MCF 10A (cell line): ENCODE measurements around the gene PKP4. TPM values are rescaled to one million over a fixed set of nuclear protein-coding genes. Genes with fewer than 3 reads are reported as not detected.

ENCODE experiments used
- BruUV-seq: library from RNA; stranded (reverse); fragments of 400-500 nt; replicated peaks from 2 replicates; lab custom pipeline; 2021; lab: Mats Ljungman, UMichigan
- CTCF ChIA-PET: fragments of 300-600 bp; sonication (Branson Sonifier 250); formaldehyde crosslinking; extraction: SDS; loops from one replicate; lab custom pipeline; 2021; ENCODE audit warnings: antibody characterized with exemption, inconsistent platforms; lab: Yijun Ruan, JAX
- POLR2A ChIA-PET: fragments of 300-600, 350-650 bp; sonication (Branson Sonifier 250); formaldehyde crosslinking; extraction: SDS; loops from one replicate; lab custom pipeline; 2020; ENCODE audit warnings: antibody characterized with exemption, inconsistent platforms; lab: Yijun Ruan, JAX
- DNase-seq: peaks from one replicate; pipeline ENCODE4 v3.0.0-alpha.2; 2018; ENCODE audit not compliant: unreplicated experiment
- H3K27ac Mint-ChIP-seq: one replicate; pipeline ENCODE4 v1.8.0; 2022; ENCODE audit warnings: mild to moderate bottlenecking, low read depth, mixed read lengths; ENCODE audit not compliant: unreplicated experiment
- H3K27me3 Mint-ChIP-seq: one replicate; pipeline ENCODE4 v1.8.0; 2022; ENCODE audit warnings: mixed read lengths; ENCODE audit not compliant: insufficient read depth, unreplicated experiment
- H3K36me3 Mint-ChIP-seq: one replicate; pipeline ENCODE4 v1.8.0; 2022; ENCODE audit warnings: mild to moderate bottlenecking, moderate library complexity, mixed read lengths; ENCODE audit not compliant: insufficient read depth, unreplicated experiment
- H3K4me1 Mint-ChIP-seq: one replicate; pipeline ENCODE4 v1.8.0; 2022; ENCODE audit warnings: mixed read lengths; ENCODE audit not compliant: insufficient read depth, unreplicated experiment
- H3K4me3 Mint-ChIP-seq: one replicate; pipeline ENCODE4 v1.8.0; 2022; ENCODE audit warnings: mild to moderate bottlenecking, moderate library complexity, mixed read lengths; ENCODE audit not compliant: unreplicated experiment
- H3K9me3 Mint-ChIP-seq: one replicate; pipeline ENCODE4 v1.8.0; 2022; ENCODE audit warnings: mixed read lengths; ENCODE audit not compliant: unreplicated experiment
- intact Hi-C: fragments of 100-400 bp; cut with micrococcal nuclease; formaldehyde crosslinking; loops from 2 replicates; pipeline ENCODE4 v1.14.1; 2022
- total RNA-seq: library from RNA; stranded (reverse); gene quantifications from 2 replicates; pipeline ENCODE4 v1.2.3, GENCODE V29; 2022
- TF ChIP-seq, protein P1 (sequence below): fragments of 200-600 bp; IDR thresholded peaks from one replicate; pipeline ENCODE4 v1.8.0; 2022; ENCODE audit warnings: antibody characterized with exemption, mild to moderate bottlenecking; ENCODE audit not compliant: unreplicated experiment

The PKP4 gene
- total RNA-seq, 1 experiment from 2014 or later: 63.7 TPM

DNA sequence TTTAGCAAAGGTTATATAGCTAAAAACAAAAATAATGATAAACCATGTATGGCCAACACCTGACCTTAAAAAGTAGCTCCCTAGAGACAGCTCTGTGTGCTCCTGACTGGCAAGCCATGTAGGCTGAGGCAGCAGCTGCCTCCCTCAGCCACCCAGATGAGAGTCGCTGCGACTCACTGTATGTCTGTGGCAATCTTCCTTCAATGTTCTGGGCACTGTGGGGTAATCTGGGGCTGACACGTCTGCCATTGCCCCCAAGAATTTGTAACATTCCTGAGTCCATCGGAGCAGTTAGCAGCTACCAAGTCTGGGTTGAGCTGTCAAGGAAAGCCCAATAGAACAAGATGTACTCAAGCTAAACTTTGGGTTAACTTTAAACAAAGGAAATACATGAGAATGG, 232.0 kb downstream of the PKP4 start:
- peak; percentile 53 for DNase-seq
- H3K9me3 Mint-ChIP-seq: no peaks in the 10 kb centered on the region
- ChIA-PET POLR2A (interaction anchor here (0.7 to 1.0 kb wide), 2 partner anchors 31 to 39 kb away, joined by 3 read pairs; no protein-coding TSS in a partner anchor), CTCF (interaction anchor here (0.7 to 4.6 kb wide), 4 partner anchors 57 to 801 kb away, joined by 4 to 21 read pairs (median 6); no protein-coding TSS in a partner anchor)
- no peaks in the 10 kb centered on the region for H3K36me3 Mint-ChIP-seq
- intact Hi-C loops: loop anchor here (5.0 kb wide), 1 partner anchor 231 kb away; the partner anchor contains the start of genes CCDC148 and PKP4
- H3K27ac Mint-ChIP-seq: no peak overlapping the region
- no peaks in the 10 kb centered on the region for H3K27me3 Mint-ChIP-seq
- peaks cover 7% of the 10 kb centered on the region for H3K4me1 Mint-ChIP-seq
- no peak overlapping the region for H3K4me3 Mint-ChIP-seq
- TF ChIP-seq, protein P1, sequence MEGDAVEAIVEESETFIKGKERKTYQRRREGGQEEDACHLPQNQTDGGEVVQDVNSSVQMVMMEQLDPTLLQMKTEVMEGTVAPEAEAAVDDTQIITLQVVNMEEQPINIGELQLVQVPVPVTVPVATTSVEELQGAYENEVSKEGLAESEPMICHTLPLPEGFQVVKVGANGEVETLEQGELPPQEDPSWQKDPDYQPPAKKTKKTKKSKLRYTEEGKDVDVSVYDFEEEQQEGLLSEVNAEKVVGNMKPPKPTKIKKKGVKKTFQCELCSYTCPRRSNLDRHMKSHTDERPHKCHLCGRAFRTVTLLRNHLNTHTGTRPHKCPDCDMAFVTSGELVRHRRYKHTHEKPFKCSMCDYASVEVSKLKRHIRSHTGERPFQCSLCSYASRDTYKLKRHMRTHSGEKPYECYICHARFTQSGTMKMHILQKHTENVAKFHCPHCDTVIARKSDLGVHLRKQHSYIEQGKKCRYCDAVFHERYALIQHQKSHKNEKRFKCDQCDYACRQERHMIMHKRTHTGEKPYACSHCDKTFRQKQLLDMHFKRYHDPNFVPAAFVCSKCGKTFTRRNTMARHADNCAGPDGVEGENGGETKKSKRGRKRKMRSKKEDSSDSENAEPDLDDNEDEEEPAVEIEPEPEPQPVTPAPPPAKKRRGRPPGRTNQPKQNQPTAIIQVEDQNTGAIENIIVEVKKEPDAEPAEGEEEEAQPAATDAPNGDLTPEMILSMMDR: no peak
- BruUV-seq: no TSS peak

DNA sequence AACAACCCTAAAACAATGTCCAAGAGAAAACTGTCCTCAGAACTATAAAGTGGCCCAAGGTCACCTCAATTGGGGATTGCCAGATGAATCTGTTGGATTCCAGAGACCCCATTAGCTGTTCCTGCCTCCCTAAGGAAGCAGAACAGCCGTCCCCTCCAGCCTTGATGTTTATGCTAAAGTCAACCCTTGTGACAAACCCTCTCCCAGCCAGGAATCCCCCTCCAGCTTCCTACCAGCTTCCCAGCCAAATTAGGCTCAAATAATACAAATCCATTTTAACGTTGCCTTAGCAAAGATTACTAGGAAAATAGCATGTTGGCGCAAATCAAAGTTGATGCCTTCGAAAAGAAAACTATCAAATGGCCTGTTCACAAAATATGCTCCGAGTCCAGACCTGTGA, 232.6 kb downstream of the PKP4 start:
- Mint-ChIP-seq H3K4me1 (peaks cover 7% of the 10 kb centered on the region), H3K9me3 (no peaks in the 10 kb centered on the region), H3K27me3 (no peaks in the 10 kb centered on the region), H3K27ac (no peak overlapping the region), H3K4me3 (no peak overlapping the region), H3K36me3 (no peaks in the 10 kb centered on the region)
- intact Hi-C loops: loop anchor here (5.0 kb wide), 1 partner anchor 232 kb away; the partner anchor contains the start of genes CCDC148 and PKP4
- TF ChIP-seq, protein P1: no peak
- BruUV-seq: no TSS peak
- DNase-seq: no peak
- ChIA-PET POLR2A (interaction anchor here (0.7 kb wide), 1 partner anchor 31 kb away, joined by 3 read pairs; no protein-coding TSS in a partner anchor), CTCF (interaction anchor here (1.1 to 4.6 kb wide), 2 partner anchors 65 to 655 kb away, joined by 5 to 21 read pairs; no protein-coding TSS in a partner anchor)

DNA sequence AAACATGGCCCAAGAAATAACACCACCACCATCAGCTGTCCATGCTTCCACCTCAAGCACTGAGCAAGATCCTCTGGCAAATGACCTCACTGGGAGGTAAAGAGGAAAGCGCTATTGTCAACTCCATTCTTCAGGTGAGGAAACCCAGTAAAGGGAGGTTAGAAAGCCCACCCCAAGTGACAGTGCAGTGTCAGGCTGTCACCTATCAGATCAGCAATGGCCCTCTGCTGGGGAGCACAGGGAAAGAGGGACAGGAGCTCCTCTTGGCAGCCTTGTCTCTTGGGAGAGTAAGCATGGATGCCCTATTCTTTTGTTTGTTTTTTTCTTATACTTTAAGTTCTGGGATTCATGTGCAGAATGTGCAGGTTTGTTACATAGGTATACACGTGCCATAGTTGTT, 234.1 kb downstream of the PKP4 start:
- Mint-ChIP-seq H3K27ac (no peak overlapping the region), H3K4me3 (no peak overlapping the region), H3K9me3 (no peaks in the 10 kb centered on the region), H3K27me3 (no peaks in the 10 kb centered on the region), H3K4me1 (peaks cover 3% of the 10 kb centered on the region), H3K36me3 (no peaks in the 10 kb centered on the region)
- DNase-seq: no peak
- TF ChIP-seq, protein P1: no peak
- no TSS peak for BruUV-seq
- CTCF ChIA-PET: interaction anchor here (0.9 to 1.9 kb wide), 4 partner anchors 43 to 667 kb away, joined by 3 to 7 read pairs (median 4); no protein-coding TSS in a partner anchor
- intact Hi-C loops: no loop called here
- POLR2A ChIA-PET: no interaction called here

DNA sequence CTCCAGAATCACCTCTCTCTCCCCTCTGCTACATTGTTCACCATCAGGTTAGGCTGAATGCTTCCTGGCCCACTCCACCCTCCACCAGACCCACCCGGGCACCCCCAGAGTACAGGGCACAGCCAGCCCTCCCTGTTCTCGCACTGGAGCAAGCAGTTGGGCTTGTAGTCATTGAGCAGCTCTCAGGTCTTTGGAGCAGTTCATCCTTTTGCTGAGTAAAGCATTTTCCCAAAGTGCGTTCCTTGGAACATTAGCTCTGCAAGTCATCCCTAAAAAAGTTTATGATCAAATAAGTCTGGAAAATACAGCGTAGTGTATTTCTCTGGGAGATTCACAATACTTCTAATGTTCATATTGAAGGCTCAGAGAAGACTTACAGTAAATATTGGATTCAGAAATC, 234.9 kb downstream of the PKP4 start:
- BruUV-seq: no TSS peak
- no peak overlapping the region for H3K4me3 Mint-ChIP-seq
- intact Hi-C loops: no loop called here
- no peak for DNase-seq
- H3K27me3 Mint-ChIP-seq: no peaks in the 10 kb centered on the region
- no peaks in the 10 kb centered on the region for H3K4me1 Mint-ChIP-seq
- POLR2A ChIA-PET: no interaction called here
- CTCF ChIA-PET: interaction anchor here (1.6 to 1.9 kb wide), 2 partner anchors 54 to 667 kb away, joined by 3 to 7 read pairs; no protein-coding TSS in a partner anchor
- H3K9me3 Mint-ChIP-seq: peaks cover 2% of the 10 kb centered on the region
- H3K27ac Mint-ChIP-seq: no peak overlapping the region
- H3K36me3 Mint-ChIP-seq: no peaks in the 10 kb centered on the region
- TF ChIP-seq, protein P1: no peak
